ENCODE data around the gene SLC45A3.

GRCh38 chr1:205631768-205632668 is 48.3 kb downstream of the SLC45A3 start, which contains the start of gene ELK4:
- peak; percentile 54 to 78 (median 68) for TF ChIP-seq CTCF (IDR thresholded peaks at IDR 0.05 in 4 of 5, conservative IDR thresholded peaks at IDR 0.05 in 1 of 5)
- TF ChIP-seq POLR2A (IDR thresholded peaks at IDR 0.05), result peak; percentile 98
